HG02571 (cell line): ENCODE results near the gene POLRMT.
A peak's percentile ranks its signal among the peaks of the same experiment; 100 is the strongest.

Experiments used
- ATAC-seq: cut with Tn5 transposase; IDR thresholded peaks from one replicate; pipeline ENCODE4 v1.9.1; 2021; ENCODE audit warnings: mild to moderate bottlenecking, moderate library complexity; ENCODE audit not compliant: unreplicated experiment

The POLRMT gene

GRCh38 chr19:581399-582111 is 51.8 kb downstream of the POLRMT start:
- no peak for ATAC-seq

- ATAC-seq = no peak
These were observed 53.0 kb downstream of the POLRMT start for GRCh38 chr19:580274-580835.

GRCh38 chr19:579842-580155 is 53.5 kb downstream of the POLRMT start:
- no peak for ATAC-seq

- ATAC-seq = no peak
These were observed 54.1 kb downstream of the POLRMT start for GRCh38 chr19:579111-579841.

- ATAC-seq = no peak
These were observed 55.6 kb downstream of the POLRMT start for GRCh38 chr19:577439-578392.

GRCh38 chr19:576768-577438 is 56.4 kb downstream of the POLRMT start:
- ATAC-seq = no peak

- ATAC-seq = no peak
These were observed 57.5 kb downstream of the POLRMT start for GRCh38 chr19:575527-576506.

- ATAC-seq = no peak
These were observed 58.4 kb downstream of the POLRMT start for GRCh38 chr19:574658-575526.

- ATAC-seq = no peak
These were observed 59.9 kb downstream of the POLRMT start for GRCh38 chr19:573519-573825.

- no peak for ATAC-seq
These were observed 60.4 kb downstream of the POLRMT start for GRCh38 chr19:572743-573518.

GRCh38 chr19:572140-572742 is 61.1 kb downstream of the POLRMT start, which contains the start of gene BSG:
Gene BSG (plus strand): TSS chr19:572596. CDS start chr19:572635, 39 bp downstream.
- ATAC-seq = peak; percentile 70

- ATAC-seq = no peak
These were observed 61.8 kb downstream of the POLRMT start for GRCh38 chr19:571566-571974.

GRCh38 chr19:570937-571565 is 62.3 kb downstream of the POLRMT start:
- no peak for ATAC-seq

GRCh38 chr19:570251-570686 is 63.1 kb downstream of the POLRMT start:
- no peak for ATAC-seq

- no peak for ATAC-seq
These were observed 65.9 kb downstream of the POLRMT start for GRCh38 chr19:567296-567900.
